Measurements from ENCODE around the gene LGALS16.
"Not testable (repeated sequence)": the region's sequence is repeated elsewhere in the genome, so short reads cannot be mapped to it uniquely, and the experiment has no call there.

Gene LGALS16, protein sequence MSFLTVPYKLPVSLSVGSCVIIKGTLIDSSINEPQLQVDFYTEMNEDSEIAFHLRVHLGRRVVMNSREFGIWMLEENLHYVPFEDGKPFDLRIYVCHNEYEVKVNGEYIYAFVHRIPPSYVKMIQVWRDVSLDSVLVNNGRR

GRCh38 chr19:39655613-39656012 lies at the start of gene LGALS16:
LGALS16 (plus strand) TSS chr19:39655913; CDS start chr19:39655962, 49 bp downstream.
- no peak for DNase-seq (ENCODE audit: low spot score)

DNA sequence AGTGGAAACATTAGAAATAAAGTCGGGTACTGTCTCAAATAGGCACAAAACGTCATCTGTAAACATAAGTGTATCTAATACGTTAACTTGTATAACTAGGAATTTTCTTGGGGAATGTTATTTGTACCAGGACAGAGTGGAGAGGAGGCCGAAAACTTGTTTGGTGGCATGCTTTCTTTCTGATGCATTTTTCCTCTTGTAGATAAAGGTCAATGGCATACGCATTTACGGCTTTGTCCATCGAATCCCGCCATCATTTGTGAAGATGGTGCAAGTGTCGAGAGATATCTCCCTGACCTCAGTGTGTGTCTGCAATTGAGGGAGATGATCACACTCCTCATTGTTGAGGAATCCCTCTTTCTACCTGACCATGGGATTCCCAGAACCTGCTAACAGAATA lies 48.7 kb upstream of the LGALS16 start:
- DNase-seq (ENCODE audit: low spot score), result no peak

DNA sequence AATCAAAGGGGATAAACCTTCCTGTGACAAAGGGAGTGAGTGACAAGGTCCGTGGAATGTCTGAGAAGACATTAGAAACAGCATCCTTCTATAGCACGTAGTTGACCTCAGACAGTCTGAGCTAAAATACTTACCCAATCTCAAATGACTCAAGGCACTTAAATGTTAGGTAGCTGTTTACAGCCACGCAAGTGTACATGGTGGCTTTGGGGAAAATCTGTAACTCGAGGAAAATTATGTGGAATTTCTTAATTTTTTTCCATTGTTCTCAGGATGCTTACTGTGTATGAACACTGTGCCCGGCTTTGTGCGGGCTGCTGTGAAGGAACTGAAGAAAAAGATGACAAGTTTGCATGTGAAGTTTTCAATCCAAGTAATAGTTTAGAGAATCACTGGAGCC lies 48.2 kb upstream of the LGALS16 start:
- no peak for DNase-seq (ENCODE audit: low spot score)

- no peak for DNase-seq (ENCODE audit: low spot score)
Measured at GRCh38 chr19:39613597-39613996, 42.1 kb upstream of the LGALS16 start.

DNA sequence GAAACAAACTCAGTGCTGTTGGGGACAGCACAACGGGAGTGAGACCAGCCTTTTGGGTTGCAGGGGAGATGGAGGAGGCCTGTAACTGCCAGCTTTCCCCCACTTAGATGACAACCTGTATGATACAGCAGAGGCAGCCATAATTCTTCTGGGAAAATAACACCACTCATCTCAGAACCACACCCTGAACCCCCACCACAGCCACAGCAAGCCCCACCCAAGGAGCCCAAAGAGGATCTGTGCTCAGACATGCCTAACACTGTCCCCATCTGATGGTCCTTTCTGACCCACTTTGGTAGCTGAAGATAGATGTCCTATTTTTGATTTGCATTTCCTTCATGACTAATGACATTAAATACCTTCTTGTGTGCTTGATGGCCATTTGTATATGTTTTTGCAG lies 38.0 kb upstream of the LGALS16 start:
- no peak for DNase-seq (ENCODE audit: low spot score)

GRCh38 chr19:39623946-39624345 lies 31.8 kb upstream of the LGALS16 start:
- no peak for DNase-seq (ENCODE audit: low spot score)

- not testable (repeated sequence) for DNase-seq (ENCODE audit: low spot score)
Measured at GRCh38 chr19:39627631-39628030, 28.1 kb upstream of the LGALS16 start.

DNA sequence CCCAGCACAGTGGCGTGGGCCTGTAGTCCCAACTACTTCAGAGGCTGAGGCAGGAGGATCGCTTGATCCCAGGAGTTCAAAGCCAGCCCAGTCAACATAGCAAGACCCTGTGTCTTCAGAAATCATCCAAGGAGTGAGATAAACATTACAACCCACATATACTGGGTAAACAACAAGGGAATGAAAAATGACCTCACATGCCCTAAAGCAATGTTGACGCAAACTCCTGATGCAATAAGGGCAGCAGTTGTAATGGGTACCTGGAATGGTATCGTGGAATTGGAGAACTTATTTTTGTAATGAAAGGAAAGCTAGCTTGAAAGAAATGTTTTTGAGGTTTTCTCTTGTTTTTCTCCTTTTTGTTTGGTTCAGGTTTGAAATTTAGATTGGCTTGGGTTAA lies 24.5 kb upstream of the LGALS16 start:
- no peak for DNase-seq (ENCODE audit: low spot score)

- DNase-seq (ENCODE audit: low spot score), result no peak
Measured at GRCh38 chr19:39631626-39632025, 24.1 kb upstream of the LGALS16 start.

- DNase-seq (ENCODE audit: low spot score), result no peak
Measured at GRCh38 chr19:39637891-39638290, 17.8 kb upstream of the LGALS16 start.

DNA sequence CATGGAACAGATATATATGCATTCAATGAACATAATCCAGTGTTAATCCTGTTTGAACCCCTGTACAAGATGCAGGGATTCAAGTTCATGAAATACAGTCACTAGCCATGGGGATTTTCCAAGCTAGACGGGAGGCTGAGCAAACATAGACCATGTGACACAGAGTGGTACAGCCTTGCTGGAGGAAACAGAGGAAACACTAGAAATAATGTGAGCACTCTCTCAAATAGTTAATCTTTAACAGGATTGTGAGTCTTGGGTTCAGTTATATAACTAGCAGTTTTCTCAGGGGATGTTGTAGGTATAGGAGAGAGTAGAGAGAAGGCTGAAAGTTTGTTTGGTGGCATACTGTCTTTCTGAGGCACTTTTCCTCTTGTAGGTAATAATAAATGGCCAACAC lies 13.9 kb upstream of the LGALS16 start:
- DNase-seq (ENCODE audit: low spot score), result no peak

DNA sequence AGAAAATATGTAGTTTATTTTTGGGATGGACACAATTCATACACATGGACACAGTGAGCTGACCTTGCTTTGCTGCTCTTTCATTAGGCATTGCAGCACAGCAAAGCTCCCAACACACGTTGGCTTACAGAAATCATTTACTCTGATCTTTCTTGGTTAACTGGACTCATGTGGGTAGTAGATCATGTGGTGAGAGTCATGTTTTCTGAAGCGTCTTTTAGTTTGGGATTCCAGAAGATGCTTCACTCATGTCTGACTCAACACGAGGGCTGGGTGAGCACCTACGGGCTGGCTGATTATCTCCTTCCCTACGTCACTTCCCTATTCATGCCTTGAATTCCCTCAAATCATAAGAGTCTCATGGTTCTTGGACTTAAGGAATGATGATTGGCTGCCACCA lies 12.1 kb upstream of the LGALS16 start:
- DNase-seq (ENCODE audit: low spot score), result no peak

GRCh38 chr19:39645800-39646411 lies 9.8 kb upstream of the LGALS16 start:
- no peak for DNase-seq (ENCODE audit: low spot score)

GRCh38 chr19:39647918-39648317 lies 7.8 kb upstream of the LGALS16 start:
- DNase-seq (ENCODE audit: low spot score), result no peak

- no peak for DNase-seq (ENCODE audit: low spot score)
Measured at GRCh38 chr19:39659791-39660190, 4.1 kb downstream of the LGALS16 start.

GRCh38 chr19:39660661-39661060 lies 4.9 kb downstream of the LGALS16 start:
- DNase-seq (ENCODE audit: low spot score), result no peak

DNA sequence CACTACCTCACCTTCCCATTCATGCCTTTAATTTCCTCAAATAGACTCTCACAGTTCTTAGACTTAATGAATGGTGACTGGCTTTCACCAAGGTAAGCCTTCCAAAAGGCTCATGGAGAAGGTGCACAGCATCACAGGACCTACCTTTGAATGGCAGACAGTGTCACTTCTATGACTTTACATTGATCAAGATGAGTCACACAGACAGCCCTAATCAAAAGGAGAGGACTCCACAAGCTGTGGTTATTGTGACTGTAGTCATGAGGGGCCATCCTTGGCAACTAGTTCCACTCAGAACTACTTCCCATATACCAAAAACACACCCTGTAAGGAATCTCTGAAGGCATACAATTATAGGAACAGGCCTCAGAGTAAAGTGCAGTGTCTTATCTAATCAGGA lies 5.9 kb downstream of the LGALS16 start:
- no peak for DNase-seq (ENCODE audit: low spot score)

DNA sequence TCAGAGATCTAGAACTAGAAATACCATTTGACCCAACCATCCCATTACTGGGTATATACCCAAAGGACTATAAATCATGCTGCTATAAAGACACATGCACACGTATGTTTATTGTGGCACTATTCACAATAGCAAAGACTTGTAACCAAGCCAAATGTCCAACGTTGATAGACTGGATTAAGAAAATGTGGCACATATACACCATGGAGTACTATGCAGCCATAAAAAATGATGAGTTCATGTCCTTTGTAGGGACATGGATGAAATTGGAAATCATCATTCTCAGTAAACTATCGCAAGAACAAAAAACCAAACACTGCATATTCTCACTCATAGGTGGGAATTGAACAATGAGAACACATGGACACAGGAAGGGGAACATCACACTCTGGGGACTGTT lies 14.1 kb downstream of the LGALS16 start:
- DNase-seq (ENCODE audit: low spot score), result not testable (repeated sequence)

GRCh38 chr19:39670998-39671397 lies 15.3 kb downstream of the LGALS16 start:
- DNase-seq (ENCODE audit: low spot score), result no peak

GRCh38 chr19:39671739-39672363 lies 16.1 kb downstream of the LGALS16 start:
- DNase-seq (ENCODE audit: low spot score), result peak; percentile 67

DNA sequence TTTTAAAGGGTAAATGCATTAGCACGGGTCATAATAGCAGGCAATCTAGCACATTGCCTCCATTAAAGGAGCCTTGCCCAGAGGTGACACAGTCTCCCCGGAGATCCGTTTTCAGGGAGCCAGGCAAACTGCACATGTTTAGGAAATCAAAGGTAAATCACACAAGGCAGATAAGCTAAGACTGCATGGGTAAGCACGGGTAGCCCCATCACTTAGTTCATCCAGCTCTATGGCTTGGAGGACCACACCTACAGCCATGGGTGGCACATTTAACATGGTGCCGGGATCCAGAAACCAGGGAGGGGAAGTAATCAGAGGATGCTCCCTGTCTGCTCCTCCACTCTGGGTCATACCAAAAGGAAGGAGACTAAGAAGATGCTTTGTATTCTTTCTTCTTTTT lies 16.8 kb downstream of the LGALS16 start:
- no peak for DNase-seq (ENCODE audit: low spot score)

- not testable (repeated sequence) for DNase-seq (ENCODE audit: low spot score)
Measured at GRCh38 chr19:39673862-39674261, 18.1 kb downstream of the LGALS16 start.

- DNase-seq (ENCODE audit: low spot score), result no peak
Measured at GRCh38 chr19:39676004-39676403, 20.3 kb downstream of the LGALS16 start.
